MM.1S (cell line): ENCODE measurements around the gene CBLIF.

Experiments used
- DNase-seq: peaks from one replicate; pipeline ENCODE4 v3.0.0-alpha.2; 2015
- H2AFZ ChIP-seq: fragments of 300-600 bp; sonication (generic); 2 replicates; pipeline ENCODE4 v1.6.0; 2016; ENCODE audit warnings: antibody characterized with exemption, low read length
- H3F3A ChIP-seq: fragments of 300-600 bp; sonication (generic); 2 replicates; pipeline ENCODE4 v1.6.1; 2016; ENCODE audit warnings: mild to moderate bottlenecking, antibody characterized with exemption, low read length, moderate library complexity, mixed read lengths; ENCODE audit not compliant: insufficient read depth
- H3K27ac ChIP-seq: fragments of 300-600 bp; sonication (generic); 2 replicates; pipeline ENCODE4 v1.5.1; 2016; ENCODE audit warnings: mild to moderate bottlenecking, low read length
- H3K27me3 ChIP-seq: fragments of 300-600 bp; sonication (generic); replicated peaks from 2 replicates; pipeline ENCODE4 v1.6.0; 2016; ENCODE audit warnings: low read length; ENCODE audit not compliant: insufficient read depth
- H3K36me3 ChIP-seq: fragments of 300-600 bp; sonication (generic); replicated peaks from 2 replicates; pipeline ENCODE4 v1.6.1; 2016; ENCODE audit warnings: mild to moderate bottlenecking, low read length, mixed read lengths; ENCODE audit not compliant: insufficient read depth
- H3K4me1 ChIP-seq: fragments of 300-600 bp; sonication (generic); 2 replicates; pipeline ENCODE4 v1.6.1; 2016; ENCODE audit warnings: low read length, mixed read lengths
- H3K4me2 ChIP-seq: fragments of 300-600 bp; sonication (generic); 2 replicates; pipeline ENCODE4 v1.6.0; 2016; ENCODE audit warnings: low read depth, low read length
- H3K4me3 ChIP-seq: fragments of 300-600 bp; sonication (generic); 2 replicates; pipeline ENCODE4 v1.5.1; 2016; ENCODE audit warnings: low read length, mixed read lengths
- H3K79me2 ChIP-seq: fragments of 300-600 bp; sonication (generic); 2 replicates; pipeline ENCODE4 v1.6.1; 2016; ENCODE audit warnings: mixed run types, low read length, mixed read lengths
- H3K9ac ChIP-seq: fragments of 300-600 bp; sonication (generic); 2 replicates; pipeline ENCODE4 v1.6.1; 2016; ENCODE audit warnings: low read length, mixed read lengths
- H3K9me2 ChIP-seq: fragments of 300-600 bp; sonication (generic); replicated peaks from 2 replicates; pipeline ENCODE4 v1.6.1; 2016; ENCODE audit warnings: mild to moderate bottlenecking, low read length, mixed read lengths; ENCODE audit not compliant: insufficient read depth
- H3K9me3 ChIP-seq: fragments of 300-600 bp; sonication (generic); replicated peaks from 2 replicates; pipeline ENCODE4 v1.6.1; 2016; ENCODE audit warnings: mild to moderate bottlenecking, low read length, mixed read lengths; ENCODE audit not compliant: insufficient read depth
- H4K20me1 ChIP-seq: fragments of 300-600 bp; sonication (generic); 2 replicates; pipeline ENCODE4 v1.6.1; 2016; ENCODE audit warnings: mild to moderate bottlenecking, low read length, moderate library complexity, mixed read lengths; ENCODE audit not compliant: insufficient read depth
- EZH2 ChIP-seq: fragments of 300-600 bp; sonication (generic); optimal IDR thresholded peaks from 2 replicates; pipeline ENCODE3; 2017; ENCODE audit warnings: low read depth, mild to moderate bottlenecking, antibody characterized with exemption, low read length, mixed read lengths
- EZH2phosphoT487 ChIP-seq: fragments of 300-600 bp; sonication (generic); IDR thresholded peaks from 2 replicates; pipeline ENCODE4 v1.6.1; 2018; ENCODE audit warnings: antibody characterized with exemption, low read length
- TF ChIP-seq, protein P1 (sequence below): fragments of 300-600 bp; sonication (generic); IDR thresholded peaks from 2 replicates; pipeline ENCODE4 v1.5.1; 2016; ENCODE audit warnings: antibody characterized with exemption, low read length, mixed read lengths

The CBLIF gene

GRCh38 chr11:59877784-59878183 is 32.5 kb upstream of the CBLIF start:
- TF ChIP-seq EZH2phosphoT487 = no peak
- TF ChIP-seq, protein P1, sequence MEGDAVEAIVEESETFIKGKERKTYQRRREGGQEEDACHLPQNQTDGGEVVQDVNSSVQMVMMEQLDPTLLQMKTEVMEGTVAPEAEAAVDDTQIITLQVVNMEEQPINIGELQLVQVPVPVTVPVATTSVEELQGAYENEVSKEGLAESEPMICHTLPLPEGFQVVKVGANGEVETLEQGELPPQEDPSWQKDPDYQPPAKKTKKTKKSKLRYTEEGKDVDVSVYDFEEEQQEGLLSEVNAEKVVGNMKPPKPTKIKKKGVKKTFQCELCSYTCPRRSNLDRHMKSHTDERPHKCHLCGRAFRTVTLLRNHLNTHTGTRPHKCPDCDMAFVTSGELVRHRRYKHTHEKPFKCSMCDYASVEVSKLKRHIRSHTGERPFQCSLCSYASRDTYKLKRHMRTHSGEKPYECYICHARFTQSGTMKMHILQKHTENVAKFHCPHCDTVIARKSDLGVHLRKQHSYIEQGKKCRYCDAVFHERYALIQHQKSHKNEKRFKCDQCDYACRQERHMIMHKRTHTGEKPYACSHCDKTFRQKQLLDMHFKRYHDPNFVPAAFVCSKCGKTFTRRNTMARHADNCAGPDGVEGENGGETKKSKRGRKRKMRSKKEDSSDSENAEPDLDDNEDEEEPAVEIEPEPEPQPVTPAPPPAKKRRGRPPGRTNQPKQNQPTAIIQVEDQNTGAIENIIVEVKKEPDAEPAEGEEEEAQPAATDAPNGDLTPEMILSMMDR = no peak
- TF ChIP-seq EZH2 = no peak
- Histone ChIP-seq H3K4me1 (no peaks in the 10 kb centered on the region), H2AFZ (no peak overlapping the region), H4K20me1 (no peaks in the 10 kb centered on the region), H3K9me3 (no peaks in the 10 kb centered on the region), H3K9ac (no peak overlapping the region), H3K36me3 (no peaks in the 10 kb centered on the region), H3F3A (no peaks in the 10 kb centered on the region), H3K9me2 (no peaks in the 10 kb centered on the region), H3K4me3 (no peak overlapping the region), H3K4me2 (no peak overlapping the region), H3K27me3 (no peaks in the 10 kb centered on the region), H3K79me2 (no peaks in the 10 kb centered on the region), H3K27ac (no peak overlapping the region)
- no peak for DNase-seq

- H3F3A ChIP-seq = no peaks in the 10 kb centered on the region
- no peak for DNase-seq
Observed at GRCh38 chr11:59877325-59877724, 32.0 kb upstream of the CBLIF start.

DNA sequence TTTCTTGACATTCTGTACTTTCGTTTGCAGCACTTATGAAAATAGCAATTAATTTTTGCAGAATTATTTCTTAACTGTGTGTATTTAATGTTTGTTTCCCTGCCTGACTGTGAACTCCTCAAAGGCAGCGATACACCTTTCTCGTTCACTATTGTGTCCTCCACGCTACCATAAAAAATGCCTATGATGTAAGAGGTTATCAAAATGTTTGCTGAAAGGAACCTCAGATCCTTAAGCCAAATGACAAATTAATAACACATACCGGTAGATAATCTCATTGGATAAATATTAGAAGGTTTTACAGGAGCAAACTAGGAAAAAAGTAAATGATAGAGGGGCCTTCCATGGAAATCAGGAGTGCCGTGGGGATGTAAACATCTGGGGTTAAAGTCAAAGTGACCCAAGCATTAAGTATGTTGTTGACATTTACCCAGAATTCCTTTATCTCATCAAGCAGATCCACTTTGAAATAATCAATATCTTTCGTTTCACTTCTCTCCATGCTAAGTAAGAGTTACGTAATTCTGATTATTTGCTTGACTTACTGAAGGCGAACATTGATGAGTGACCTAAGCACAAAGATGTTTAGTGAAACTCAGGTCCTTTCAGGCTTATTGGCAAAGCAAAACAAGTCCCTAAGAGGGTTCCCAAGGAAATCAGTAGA is 30.7 kb upstream of the CBLIF start:
- no peak for DNase-seq
- no peaks in the 10 kb centered on the region for H3K79me2 ChIP-seq
- no peaks in the 10 kb centered on the region for H3F3A ChIP-seq
- no peak overlapping the region for H3K9ac ChIP-seq
- no peak overlapping the region for H3K27ac ChIP-seq
- H3K4me3 ChIP-seq = no peak overlapping the region
- H2AFZ ChIP-seq = no peak overlapping the region
- TF ChIP-seq EZH2 = no peak
- TF ChIP-seq, protein P1 = no peak
- no peak for TF ChIP-seq EZH2phosphoT487
- no peaks in the 10 kb centered on the region for H3K9me3 ChIP-seq
- H3K36me3 ChIP-seq = no peaks in the 10 kb centered on the region
- no peaks in the 10 kb centered on the region for H4K20me1 ChIP-seq
- no peaks in the 10 kb centered on the region for H3K9me2 ChIP-seq
- no peak overlapping the region for H3K4me2 ChIP-seq
- H3K4me1 ChIP-seq = no peaks in the 10 kb centered on the region
- H3K27me3 ChIP-seq = no peaks in the 10 kb centered on the region

More at GRCh38 chr11:59877325-59877724, 32.0 kb upstream of the CBLIF start:
- no peak overlapping the region for H3K9ac ChIP-seq
- no peaks in the 10 kb centered on the region for H3K27me3 ChIP-seq
- H3K79me2 ChIP-seq = no peaks in the 10 kb centered on the region
- no peaks in the 10 kb centered on the region for H3K36me3 ChIP-seq
- no peaks in the 10 kb centered on the region for H3K4me1 ChIP-seq
- H3K27ac ChIP-seq = no peak overlapping the region
- H3K4me3 ChIP-seq = no peak overlapping the region
- H3K4me2 ChIP-seq = no peak overlapping the region
- no peaks in the 10 kb centered on the region for H3K9me2 ChIP-seq
- no peaks in the 10 kb centered on the region for H3K9me3 ChIP-seq
- no peak overlapping the region for H2AFZ ChIP-seq
- TF ChIP-seq EZH2 (no peak), EZH2phosphoT487 (no peak)
- TF ChIP-seq, protein P1 = no peak
- no peaks in the 10 kb centered on the region for H4K20me1 ChIP-seq
